ENCODE data around the gene PCNX1.

Gene PCNX1

GRCh38 chr14:71060274-71060673, 153.0 kb downstream of the PCNX1 start:
- TF ChIP-seq TCF12 (IDR thresholded peaks at IDR 0.05; ENCODE audit: low read depth) (no peak), TAF1 (IDR thresholded peaks at IDR 0.05; ENCODE audit: low read depth) (no peak), YY1 (IDR thresholded peaks at IDR 0.05; ENCODE audit: low read depth) (no peak), EGR1 (IDR thresholded peaks at IDR 0.05) (no peak), CEBPB (IDR thresholded peaks at IDR 0.05) (no peak), CREB1 (IDR thresholded peaks at IDR 0.05; ENCODE audit: low read depth) (no peak), ZBTB7A (IDR thresholded peaks at IDR 0.05; ENCODE audit: low read depth) (no peak), EP300 (IDR thresholded peaks at IDR 0.05; ENCODE audit: borderline replicate concordance) (no peak), FOXM1 (IDR thresholded peaks at IDR 0.05; ENCODE audit: borderline replicate concordance, low read depth) (no peak)
- TF ChIP-seq, protein P1, sequence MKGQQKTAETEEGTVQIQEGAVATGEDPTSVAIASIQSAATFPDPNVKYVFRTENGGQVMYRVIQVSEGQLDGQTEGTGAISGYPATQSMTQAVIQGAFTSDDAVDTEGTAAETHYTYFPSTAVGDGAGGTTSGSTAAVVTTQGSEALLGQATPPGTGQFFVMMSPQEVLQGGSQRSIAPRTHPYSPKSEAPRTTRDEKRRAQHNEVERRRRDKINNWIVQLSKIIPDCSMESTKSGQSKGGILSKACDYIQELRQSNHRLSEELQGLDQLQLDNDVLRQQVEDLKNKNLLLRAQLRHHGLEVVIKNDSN (IDR thresholded peaks at IDR 0.05), result no peak

GRCh38 chr14:71060825-71061455, 153.7 kb downstream of the PCNX1 start:
- TF ChIP-seq CREB1 (IDR thresholded peaks at IDR 0.05; ENCODE audit: low read depth) (no peak), ZBTB7A (IDR thresholded peaks at IDR 0.05; ENCODE audit: low read depth) (no peak), CEBPB (IDR thresholded peaks at IDR 0.05) (no peak), TCF12 (IDR thresholded peaks at IDR 0.05; ENCODE audit: low read depth) (no peak), YY1 (IDR thresholded peaks at IDR 0.05; ENCODE audit: low read depth) (no peak), TAF1 (IDR thresholded peaks at IDR 0.05; ENCODE audit: low read depth) (no peak), TEAD4 (IDR thresholded peaks at IDR 0.05) (no peak), NFIC (IDR thresholded peaks at IDR 0.05) (no peak), FOXM1 (IDR thresholded peaks at IDR 0.05; ENCODE audit: borderline replicate concordance, low read depth) (no peak)
- TF ChIP-seq, protein P1 (IDR thresholded peaks at IDR 0.05), result no peak

GRCh38 chr14:71061458-71061857, 154.2 kb downstream of the PCNX1 start:
- no peak for TF ChIP-seq TCF12 (IDR thresholded peaks at IDR 0.05; ENCODE audit: low read depth)
- no peak for TF ChIP-seq CEBPB (IDR thresholded peaks at IDR 0.05)
- no peak for TF ChIP-seq EGR1 (IDR thresholded peaks at IDR 0.05)
- TF ChIP-seq ZBTB7A (IDR thresholded peaks at IDR 0.05; ENCODE audit: low read depth), result no peak
- no peak for TF ChIP-seq REST (IDR thresholded peaks at IDR 0.05; ENCODE audit: low read depth)
- TF ChIP-seq RAD21 (IDR thresholded peaks at IDR 0.05; ENCODE audit: low read depth), result no peak
- TF ChIP-seq, protein P2, sequence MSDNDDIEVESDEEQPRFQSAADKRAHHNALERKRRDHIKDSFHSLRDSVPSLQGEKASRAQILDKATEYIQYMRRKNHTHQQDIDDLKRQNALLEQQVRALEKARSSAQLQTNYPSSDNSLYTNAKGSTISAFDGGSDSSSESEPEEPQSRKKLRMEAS (IDR thresholded peaks at IDR 0.05), result no peak
- TF ChIP-seq EP300 (IDR thresholded peaks at IDR 0.05; ENCODE audit: borderline replicate concordance), result no peak
- no peak for TF ChIP-seq CREB1 (IDR thresholded peaks at IDR 0.05; ENCODE audit: low read depth)
- TF ChIP-seq TAF1 (IDR thresholded peaks at IDR 0.05; ENCODE audit: low read depth), result no peak
- TF ChIP-seq FOXM1 (IDR thresholded peaks at IDR 0.05; ENCODE audit: borderline replicate concordance, low read depth), result no peak
- no peak for TF ChIP-seq NFIC (IDR thresholded peaks at IDR 0.05)

- TF ChIP-seq ZBTB7A (IDR thresholded peaks at IDR 0.05; ENCODE audit: low read depth), result no peak
- TF ChIP-seq, protein P1 (IDR thresholded peaks at IDR 0.05), result no peak
- TF ChIP-seq TAF1 (IDR thresholded peaks at IDR 0.05; ENCODE audit: low read depth), result no peak
- no peak for TF ChIP-seq FOXM1 (IDR thresholded peaks at IDR 0.05; ENCODE audit: borderline replicate concordance, low read depth)
- no peak for TF ChIP-seq CREB1 (IDR thresholded peaks at IDR 0.05; ENCODE audit: low read depth)
- TF ChIP-seq, protein P2 (IDR thresholded peaks at IDR 0.05), result no peak
- TF ChIP-seq NFIC (IDR thresholded peaks at IDR 0.05), result no peak
These were observed 155.5 kb downstream of the PCNX1 start for GRCh38 chr14:71062581-71063303.

GRCh38 chr14:71063351-71063750, 156.1 kb downstream of the PCNX1 start:
- TF ChIP-seq, protein P2 (IDR thresholded peaks at IDR 0.05), result no peak

GRCh38 chr14:71070169-71070568, 162.9 kb downstream of the PCNX1 start:
- TF ChIP-seq NFIC (IDR thresholded peaks at IDR 0.05) (no peak), CREB1 (IDR thresholded peaks at IDR 0.05; ENCODE audit: low read depth) (no peak), FOXM1 (IDR thresholded peaks at IDR 0.05; ENCODE audit: borderline replicate concordance, low read depth) (no peak), EGR1 (IDR thresholded peaks at IDR 0.05) (no peak), ZBTB7A (IDR thresholded peaks at IDR 0.05; ENCODE audit: low read depth) (no peak), RAD21 (IDR thresholded peaks at IDR 0.05; ENCODE audit: low read depth) (no peak), CEBPB (IDR thresholded peaks at IDR 0.05) (no peak), TEAD4 (IDR thresholded peaks at IDR 0.05) (no peak), REST (IDR thresholded peaks at IDR 0.05; ENCODE audit: low read depth) (no peak), TCF12 (IDR thresholded peaks at IDR 0.05; ENCODE audit: low read depth) (no peak)
- TF ChIP-seq, protein P2 (IDR thresholded peaks at IDR 0.05), result no peak
- TF ChIP-seq, protein P1 (IDR thresholded peaks at IDR 0.05), result no peak

Data from Ishikawa (cell line).